ENCODE measurements around the gene OSER1. TPM values are rescaled to one million over a fixed set of nuclear protein-coding genes. Genes with fewer than 3 reads are reported as not detected.
A peak's percentile ranks its signal among the peaks of the same experiment; 100 is the strongest.
"Not testable (repeated sequence)": the region's sequence is repeated elsewhere in the genome, so short reads cannot be mapped to it uniquely, and the experiment has no call there.

OSER1 gene
- total and polyA plus RNA-seq, 5 donors: 22.6 to 44.5 (median 35.0) TPM

DNA sequence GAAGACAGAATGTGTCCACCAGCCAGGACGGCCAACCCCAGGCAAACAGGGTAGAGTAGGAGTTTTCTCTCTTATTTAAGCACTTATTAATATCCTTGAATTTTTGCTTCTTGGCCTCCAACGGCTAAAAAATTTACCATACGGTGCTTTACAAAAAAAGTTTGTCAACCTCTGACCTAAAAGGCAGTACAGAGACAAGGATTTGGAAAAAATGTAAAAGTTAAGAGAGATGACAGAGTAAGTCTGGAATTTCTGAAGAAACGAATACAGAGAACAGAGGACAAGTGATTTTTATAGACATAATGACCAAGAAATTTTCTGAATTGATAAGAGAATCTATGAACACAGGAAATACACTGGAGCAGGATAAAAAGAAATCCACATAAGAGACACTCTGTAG, 10.2 kb downstream of the OSER1 start:
- ATAC-seq (no peak), DNase-seq (no peak)
- Histone ChIP-seq H3K27me3 (ENCODE audit: control insufficient read depth, insufficient read depth) (no peaks in the 10 kb centered on the region), H3K27ac (ENCODE audit: low read length) (peak overlapping the region; percentile 13), H3K4me3 (ENCODE audit: low read length) (no peak overlapping the region), H3K9me3 (ENCODE audit: control insufficient read depth, low read length) (no peaks in the 10 kb centered on the region), H3K4me1 (ENCODE audit: control insufficient read depth, insufficient read depth, low read length) (peaks cover 7% of the 10 kb centered on the region)
- WGBS: 67% methylated on average over 4 of the region's 4 CpGs
- intact Hi-C loops (cut with DNase I): no loop called here

DNA sequence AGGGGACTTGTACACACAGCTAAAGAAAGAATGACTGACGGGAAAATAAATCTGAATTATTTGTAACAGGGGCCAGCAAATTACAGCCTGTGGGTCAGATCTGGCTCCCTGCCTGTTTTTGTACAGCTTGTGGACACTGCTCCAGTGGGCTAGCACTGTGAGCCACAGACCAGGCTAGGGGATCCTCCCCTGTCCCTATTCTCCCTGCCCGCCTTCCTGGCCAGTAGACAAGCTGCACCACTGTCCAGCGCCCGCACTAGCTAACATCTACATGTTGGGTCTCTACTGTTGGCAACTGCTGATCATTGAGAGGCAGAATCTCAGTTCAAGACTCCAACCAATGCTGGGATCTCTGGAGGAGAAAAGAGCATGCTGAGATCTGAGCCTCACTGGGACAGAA, 10.7 kb downstream of the OSER1 start:
- Histone ChIP-seq H3K9me3 (ENCODE audit: control insufficient read depth, low read length) (no peaks in the 10 kb centered on the region), H3K4me1 (ENCODE audit: control insufficient read depth, insufficient read depth, low read length) (peaks cover 7% of the 10 kb centered on the region), H3K4me3 (ENCODE audit: low read length) (no peak overlapping the region), H3K27me3 (ENCODE audit: control insufficient read depth, insufficient read depth) (no peaks in the 10 kb centered on the region), H3K27ac (ENCODE audit: low read length) (peak overlapping the region; percentile 13)
- intact Hi-C loops (cut with DNase I): no loop called here
- DNase-seq (no peak), ATAC-seq (no peak)
- 75% methylated on average over 4 of the region's 4 CpGs for WGBS

DNA sequence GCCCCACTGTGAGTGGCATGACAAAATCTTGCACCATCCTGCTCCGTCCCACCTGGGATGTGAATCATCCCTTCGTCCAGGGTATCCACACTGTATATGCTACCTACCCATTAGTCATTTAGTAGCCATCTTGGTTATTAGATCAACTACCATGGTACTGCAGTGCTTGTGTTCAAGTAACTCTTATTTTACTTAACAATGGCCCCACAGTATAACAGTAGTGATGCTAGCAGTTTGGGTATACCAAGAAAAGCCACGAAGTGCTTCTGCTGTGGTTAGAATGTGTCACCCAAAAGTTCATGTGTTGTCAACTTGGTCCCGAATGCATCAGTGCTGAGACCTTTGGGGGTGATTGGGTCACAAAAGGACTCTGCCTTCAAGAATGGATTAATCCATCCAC, 11.7 kb downstream of the OSER1 start:
- no peaks in the 10 kb centered on the region for H3K9me3 ChIP-seq (ENCODE audit: control insufficient read depth, low read length)
- ATAC-seq (no peak), DNase-seq (no peak)
- peaks cover 7% of the 10 kb centered on the region for H3K4me1 ChIP-seq (ENCODE audit: control insufficient read depth, insufficient read depth, low read length)
- no peaks in the 10 kb centered on the region for H3K27me3 ChIP-seq (ENCODE audit: control insufficient read depth, insufficient read depth)
- H3K27ac ChIP-seq (ENCODE audit: low read length): no peak overlapping the region
- 89% methylated on average over 4 of the region's 4 CpGs for WGBS
- intact Hi-C loops (cut with DNase I): no loop called here
- H3K4me3 ChIP-seq (ENCODE audit: low read length): no peak overlapping the region

DNA sequence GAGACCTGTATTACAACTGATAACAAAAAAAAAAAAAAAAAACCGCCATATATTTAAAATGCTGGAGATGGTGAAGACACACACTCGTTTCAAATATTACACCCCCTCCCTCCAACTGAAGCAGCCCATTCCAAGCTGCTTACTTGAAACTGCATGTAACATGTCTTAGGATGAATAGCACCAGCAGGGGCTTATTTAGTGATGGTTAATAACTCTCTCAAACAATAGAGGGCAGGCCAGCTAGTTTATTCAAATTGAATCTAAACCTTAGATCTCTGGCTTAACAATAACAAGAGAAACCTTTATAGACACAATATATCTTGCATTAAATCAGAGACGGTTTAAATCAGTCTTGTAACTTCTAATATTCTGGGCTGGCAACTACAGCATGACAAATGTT, 14.3 kb downstream of the OSER1 start:
- peaks cover 9% of the 10 kb centered on the region for H3K4me1 ChIP-seq (ENCODE audit: control insufficient read depth, insufficient read depth, low read length)
- intact Hi-C loops (cut with DNase I): no loop called here
- 76% methylated on average over 3 of the region's 3 CpGs for WGBS
- no peaks in the 10 kb centered on the region for H3K27me3 ChIP-seq (ENCODE audit: control insufficient read depth, insufficient read depth)
- no peaks in the 10 kb centered on the region for H3K9me3 ChIP-seq (ENCODE audit: control insufficient read depth, low read length)
- DNase-seq: no peak
- H3K27ac ChIP-seq (ENCODE audit: low read length): no peak overlapping the region
- no peak for ATAC-seq
- H3K4me3 ChIP-seq (ENCODE audit: low read length): no peak overlapping the region

DNA sequence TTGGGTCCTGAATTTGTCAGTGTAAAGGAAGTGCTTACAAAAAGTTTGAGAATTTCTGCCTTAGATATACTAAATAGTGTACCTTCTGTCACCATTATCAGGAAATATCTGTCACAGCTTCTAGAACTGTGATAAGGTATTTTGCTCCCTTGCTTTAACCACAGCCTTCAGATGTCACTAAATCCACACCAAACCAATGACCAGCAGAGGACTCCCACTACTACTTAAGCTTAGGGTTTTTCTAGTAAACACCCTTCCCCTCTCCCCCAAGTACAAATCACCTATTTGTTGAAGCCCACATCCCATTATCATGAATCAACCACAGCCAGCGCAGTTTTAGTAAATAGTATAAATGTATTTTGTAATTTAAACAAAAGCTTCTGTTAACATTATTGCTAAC, 15.0 kb downstream of the OSER1 start:
- 95% methylated on average over 1 of the region's 1 CpG for WGBS
- peaks cover 9% of the 10 kb centered on the region for H3K4me1 ChIP-seq (ENCODE audit: control insufficient read depth, insufficient read depth, low read length)
- H3K4me3 ChIP-seq (ENCODE audit: low read length): no peak overlapping the region
- H3K27ac ChIP-seq (ENCODE audit: low read length): no peak overlapping the region
- no peaks in the 10 kb centered on the region for H3K9me3 ChIP-seq (ENCODE audit: control insufficient read depth, low read length)
- no peaks in the 10 kb centered on the region for H3K27me3 ChIP-seq (ENCODE audit: control insufficient read depth, insufficient read depth)
- intact Hi-C loops (cut with DNase I): no loop called here
- no peak for ATAC-seq
- no peak for DNase-seq

DNA sequence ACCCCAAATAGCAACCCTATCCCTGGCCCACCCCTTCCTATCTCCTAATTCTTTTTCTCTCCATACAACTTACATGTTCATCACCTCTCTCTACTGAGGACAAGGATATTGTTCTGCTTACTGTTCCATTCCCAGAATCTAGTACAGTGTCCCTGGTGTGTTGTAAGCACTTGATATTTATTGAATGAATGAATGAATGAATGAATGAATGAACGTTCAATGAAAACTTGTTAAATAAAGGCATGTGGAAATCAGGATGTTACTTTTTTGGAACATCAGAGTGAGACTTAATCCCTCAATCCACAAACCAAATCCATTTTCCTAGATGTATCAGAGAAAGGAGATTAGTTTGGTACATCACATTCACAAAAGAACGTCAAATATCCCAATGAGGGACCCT, 16.8 kb downstream of the OSER1 start:
- H3K27me3 ChIP-seq (ENCODE audit: control insufficient read depth, insufficient read depth): no peaks in the 10 kb centered on the region
- ATAC-seq: no peak

DNA sequence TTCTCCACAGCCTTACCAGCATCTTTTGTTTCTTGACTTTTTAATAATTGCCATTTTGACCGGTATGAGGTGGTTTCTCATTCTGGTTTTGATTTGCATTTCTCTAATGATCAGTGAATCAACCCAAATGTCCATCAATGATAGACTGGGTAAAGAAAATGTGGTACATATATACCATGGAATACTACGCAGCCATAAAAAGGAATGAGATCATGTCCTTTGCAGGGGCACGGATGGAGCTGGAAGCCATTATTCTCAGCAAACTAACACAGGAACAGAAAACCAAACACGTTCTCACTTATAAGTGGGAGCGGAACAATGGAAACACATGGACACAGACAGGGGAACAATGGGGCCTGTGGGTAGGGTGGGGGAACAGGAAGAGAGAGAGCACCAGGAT, 18.9 kb downstream of the OSER1 start:
- H3K27me3 ChIP-seq (ENCODE audit: control insufficient read depth, insufficient read depth); DNase-seq; H3K4me3 ChIP-seq (ENCODE audit: low read length); H3K4me1 ChIP-seq (ENCODE audit: control insufficient read depth, insufficient read depth, low read length); ATAC-seq; intact Hi-C loops (cut with DNase I); H3K9me3 ChIP-seq (ENCODE audit: control insufficient read depth, low read length); H3K27ac ChIP-seq (ENCODE audit: low read length): not testable (repeated sequence)
- WGBS: 89% methylated on average over 5 of the region's 5 CpGs

More for the DNA sequence above, 16.8 kb downstream of the OSER1 start:
- DNase-seq: no peak
- intact Hi-C loops (cut with DNase I): no loop called here
- Histone ChIP-seq H3K9me3 (ENCODE audit: control insufficient read depth, low read length) (no peaks in the 10 kb centered on the region), H3K27ac (ENCODE audit: low read length) (no peak overlapping the region), H3K4me1 (ENCODE audit: control insufficient read depth, insufficient read depth, low read length) (peaks cover 4% of the 10 kb centered on the region), H3K4me3 (ENCODE audit: low read length) (no peak overlapping the region)
- 78% methylated on average over 2 of the region's 2 CpGs for WGBS

DNA sequence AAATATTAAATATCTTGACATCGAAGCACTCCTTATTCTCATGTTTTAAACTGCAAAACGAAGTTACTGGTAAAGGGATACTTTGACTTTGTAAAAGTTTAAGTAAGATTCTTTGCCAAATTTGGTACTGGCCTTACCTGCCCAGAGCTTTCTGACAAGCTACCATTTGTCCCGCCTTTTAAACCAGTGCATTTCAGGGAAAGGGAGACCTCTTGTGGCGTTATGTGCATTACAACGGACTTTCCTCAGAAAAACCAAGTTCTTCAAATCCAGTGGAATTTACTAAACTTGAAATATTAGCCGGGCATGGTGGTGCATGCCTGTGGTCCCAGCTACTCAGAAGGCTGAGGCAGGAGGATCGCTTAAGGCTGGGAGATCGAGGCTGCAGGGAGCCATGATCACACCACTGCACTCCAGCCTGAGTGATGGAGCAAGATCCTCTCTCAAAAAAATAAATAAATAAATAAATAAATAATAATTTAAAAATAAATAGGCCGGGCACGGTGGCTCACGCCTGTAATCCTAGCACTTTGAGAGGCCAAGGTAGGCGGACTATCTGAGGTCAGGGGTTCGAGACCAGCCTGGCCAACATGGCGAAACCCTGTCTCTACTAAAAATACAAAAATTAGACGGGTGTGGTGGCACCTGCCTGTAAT, 20.2 kb downstream of the OSER1 start:
- DNase-seq; H3K27ac ChIP-seq (ENCODE audit: low read length); intact Hi-C loops (cut with DNase I); H3K4me3 ChIP-seq (ENCODE audit: low read length); H3K4me1 ChIP-seq (ENCODE audit: control insufficient read depth, insufficient read depth, low read length); H3K9me3 ChIP-seq (ENCODE audit: control insufficient read depth, low read length); H3K27me3 ChIP-seq (ENCODE audit: control insufficient read depth, insufficient read depth); ATAC-seq: not testable (repeated sequence)
- 26% methylated on average over 15 of the region's 15 CpGs for WGBS

DNA sequence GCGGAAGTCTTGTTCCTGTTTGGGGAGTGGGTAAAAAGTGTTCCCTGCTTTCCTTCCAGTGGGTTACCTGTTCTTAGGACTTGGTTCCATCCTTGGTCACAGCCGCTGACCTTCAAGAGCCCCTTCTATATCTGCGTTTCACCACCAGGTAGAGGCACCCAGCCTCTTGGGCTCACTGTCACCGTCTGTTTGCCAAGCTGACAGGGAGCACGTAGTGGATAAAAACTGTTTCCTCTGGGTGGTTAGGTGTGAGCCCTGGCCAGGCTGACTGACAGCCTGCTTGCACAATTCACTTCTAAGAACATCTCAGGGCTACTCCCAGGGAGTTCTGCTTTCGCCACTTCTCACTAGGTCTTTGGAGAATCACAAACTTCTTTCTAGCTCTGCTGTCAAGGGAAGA, 21.8 kb downstream of the OSER1 start:
- intact Hi-C loops (cut with DNase I): loop anchor here in 3 of 4 donors (2.0 to 5.0 kb wide), 2 partner anchors 71 to 72 kb away; no protein-coding TSS in a partner anchor
- ATAC-seq (peak; percentile 19 to 39), DNase-seq (no peak)
- H3K4me1 ChIP-seq (ENCODE audit: control insufficient read depth, insufficient read depth, low read length): peaks cover 7% of the 10 kb centered on the region
- peak overlapping the region; percentile 98 for H3K27ac ChIP-seq (ENCODE audit: low read length)
- H3K4me3 ChIP-seq (ENCODE audit: low read length): no peak overlapping the region
- H3K27me3 ChIP-seq (ENCODE audit: control insufficient read depth, insufficient read depth): no peaks in the 10 kb centered on the region
- WGBS: 56% methylated on average over 6 of the region's 6 CpGs
- H3K9me3 ChIP-seq (ENCODE audit: control insufficient read depth, low read length): no peaks in the 10 kb centered on the region

DNA sequence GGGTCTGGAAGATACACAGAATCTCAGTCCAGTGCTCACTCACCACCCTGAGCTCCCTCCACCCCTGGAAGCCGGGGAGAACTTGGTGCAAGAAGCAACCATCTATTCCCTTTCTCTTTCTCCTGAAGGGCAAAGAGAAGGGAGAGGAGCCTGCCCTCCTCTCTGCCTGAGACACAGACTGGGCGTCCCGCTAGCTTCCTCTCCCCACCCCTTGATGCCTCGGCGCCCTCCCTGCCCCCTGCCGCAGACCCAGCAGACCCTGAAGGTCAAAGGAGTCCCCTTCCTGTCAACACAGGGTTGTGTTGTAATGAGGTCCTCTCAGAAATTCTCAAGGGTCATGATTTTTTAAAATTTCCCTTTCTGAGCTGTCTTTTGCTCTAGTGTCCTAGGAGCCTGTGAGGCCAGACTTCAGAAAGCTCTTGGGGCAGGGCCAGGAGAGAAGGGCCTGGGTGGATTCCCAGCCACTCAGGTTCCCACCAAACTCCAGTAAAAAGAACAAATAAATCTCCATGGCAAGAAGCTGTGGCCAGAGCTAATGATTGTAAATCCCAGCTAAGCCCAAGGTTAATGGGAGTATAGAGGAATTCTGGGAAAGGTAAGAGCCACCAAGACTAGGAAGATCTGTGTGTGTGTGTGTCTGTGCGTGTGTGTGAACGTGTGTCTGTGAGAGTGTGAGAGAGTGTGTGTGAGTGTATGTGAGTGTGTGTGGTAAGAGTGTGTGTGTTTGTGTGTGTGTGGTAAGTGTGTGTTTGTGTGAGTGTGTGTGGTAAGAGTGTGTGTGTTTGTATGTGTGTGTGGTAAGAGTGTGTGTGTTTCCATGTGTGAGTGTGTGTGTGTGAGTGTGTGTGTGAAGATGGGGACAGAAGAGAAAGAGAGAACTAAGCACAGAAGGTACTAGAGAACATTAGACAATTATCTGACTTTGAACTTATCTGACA, 22.5 kb downstream of the OSER1 start:
- Histone ChIP-seq H3K4me1 (ENCODE audit: control insufficient read depth, insufficient read depth, low read length) (peaks cover 4% of the 10 kb centered on the region), H3K4me3 (ENCODE audit: low read length) (no peak overlapping the region), H3K27ac (ENCODE audit: low read length) (peak overlapping the region; percentile 98), H3K27me3 (ENCODE audit: control insufficient read depth, insufficient read depth) (no peaks in the 10 kb centered on the region), H3K9me3 (ENCODE audit: control insufficient read depth, low read length) (no peaks in the 10 kb centered on the region)
- DNase-seq: peak in 1 of 3 donors; percentile 49
- 24% methylated on average over 8 of the region's 8 CpGs for WGBS
- ATAC-seq: peak; percentile 31 to 34
- intact Hi-C loops (cut with DNase I): loop anchor here (2.0 to 5.0 kb wide), 3 partner anchors 67 to 71 kb away; no protein-coding TSS in a partner anchor

Data from right cardiac atrium (tissue), 5 donors.